ENCODE measurements around the gene EML2.

EML2 gene

DNA sequence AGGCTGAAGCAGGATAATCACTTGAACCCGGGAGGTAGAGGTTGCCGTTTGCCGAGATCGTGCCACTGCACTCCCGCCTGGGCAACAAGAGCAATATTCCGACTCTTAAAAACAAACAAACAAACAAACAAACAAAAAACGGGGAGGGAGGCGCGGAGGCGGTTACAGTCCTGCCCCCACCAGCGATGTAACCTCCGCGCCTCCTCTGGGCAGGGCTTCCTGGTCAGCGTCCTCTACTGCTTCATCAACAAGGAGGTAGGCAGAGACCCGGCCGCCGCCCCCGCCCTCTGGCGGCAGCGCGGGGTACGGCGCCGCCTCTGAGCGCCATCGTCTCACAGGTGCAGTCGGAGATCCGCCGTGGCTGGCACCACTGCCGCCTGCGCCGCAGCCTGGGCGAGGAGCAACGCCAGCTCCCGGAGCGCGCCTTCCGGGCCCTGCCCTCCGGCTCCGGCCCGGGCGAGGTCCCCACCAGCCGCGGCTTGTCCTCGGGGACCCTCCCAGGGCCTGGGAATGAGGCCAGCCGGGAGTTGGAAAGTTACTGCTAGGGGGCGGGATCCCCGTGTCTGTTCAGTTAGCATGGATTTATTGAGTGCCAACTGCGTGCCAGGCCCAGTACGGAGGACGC is 42.3 kb upstream of the EML2 start (continued):
- TF ChIP-seq, protein P1, sequence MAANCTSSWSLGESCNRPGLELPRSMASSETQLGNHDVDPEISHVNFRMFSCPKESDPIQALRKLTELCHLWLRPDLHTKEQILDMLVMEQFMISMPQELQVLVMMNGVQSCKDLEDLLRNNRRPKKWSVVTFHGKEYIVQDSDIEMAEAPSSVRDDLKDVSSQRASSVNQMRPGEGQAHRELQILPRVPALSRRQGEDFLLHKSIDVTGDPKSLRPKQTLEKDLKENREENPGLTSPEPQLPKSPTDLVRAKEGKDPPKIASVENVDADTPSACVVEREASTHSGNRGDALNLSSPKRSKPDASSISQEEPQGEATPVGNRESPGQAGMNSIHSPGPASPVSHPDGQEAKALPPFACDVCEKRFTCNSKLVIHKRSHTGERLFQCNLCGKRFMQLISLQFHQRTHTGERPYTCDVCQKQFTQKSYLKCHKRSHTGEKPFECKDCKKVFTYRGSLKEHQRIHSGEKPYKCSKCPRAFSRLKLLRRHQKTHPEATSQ (tag by site-specific recombination; IDR thresholded peaks at IDR 0.05), result no peak
- TF ChIP-seq ZNF596 (tag by site-specific recombination; IDR thresholded peaks at IDR 0.05) (no peak), ZNF48 (tag by site-specific recombination; IDR thresholded peaks at IDR 0.05) (no peak), ZNF202 (tag by site-specific recombination; IDR thresholded peaks at IDR 0.05; ENCODE audit: borderline replicate concordance) (no peak), ZNF501 (tag by site-specific recombination; IDR thresholded peaks at IDR 0.05) (0 out of 2 replicates have a peak, but pooled peaks have one; percentile 45), SP2 (tag by site-specific recombination; IDR thresholded peaks at IDR 0.05) (peak; percentile 47), GLIS1 (tag by site-specific recombination; IDR thresholded peaks at IDR 0.05) (peak; percentile 70)

DNA sequence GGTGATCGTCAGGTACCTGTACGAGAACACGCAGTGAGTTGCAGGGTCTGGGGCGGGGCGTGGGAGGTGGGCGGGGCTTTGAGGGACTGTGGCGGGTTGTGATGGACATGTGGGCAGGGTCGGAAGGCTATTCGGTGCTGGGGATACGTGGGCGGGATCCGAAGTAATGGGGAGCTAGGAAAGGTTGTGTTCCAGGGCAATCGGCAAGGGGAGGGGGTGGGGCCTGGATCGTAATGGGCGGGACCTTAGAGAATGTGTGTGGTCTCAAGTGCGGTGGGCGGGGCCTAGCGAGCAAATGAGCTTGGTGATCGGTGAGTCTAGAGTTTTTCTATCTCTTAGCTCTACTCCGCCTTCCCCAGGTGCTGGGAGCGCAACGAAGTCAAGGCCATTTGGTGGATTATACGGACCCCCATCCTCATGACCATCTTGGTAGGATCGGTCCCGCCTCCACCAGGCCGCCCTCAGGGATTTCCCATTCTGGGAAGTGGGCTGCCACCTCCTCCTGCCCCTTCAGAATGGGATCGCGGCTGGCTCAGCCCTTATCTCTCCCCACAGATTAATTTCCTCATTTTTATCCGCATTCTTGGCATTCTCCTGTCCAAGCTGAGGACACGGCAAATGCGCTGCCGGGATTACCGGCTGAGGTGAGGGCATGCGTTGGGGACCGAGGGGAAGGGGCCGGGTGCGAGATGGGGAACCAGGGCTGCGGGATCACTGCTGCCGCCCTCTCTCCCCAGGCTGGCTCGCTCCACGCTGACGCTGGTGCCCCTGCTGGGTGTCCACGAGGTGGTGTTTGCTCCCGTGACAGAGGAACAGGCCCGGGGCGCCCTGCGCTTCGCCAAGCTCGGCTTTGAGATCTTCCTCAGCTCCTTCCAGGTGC is 38.4 kb upstream of the EML2 start:
- CTCF ChIA-PET, result interaction anchor here (0.6 to 11.3 kb wide), 12 partner anchors 10 to 203 kb away, joined by 3 to 121 read pairs (median 4); partner anchors contain the start of genes GIPR, QPCTL, SIX5 and SNRPD2
- TF ChIP-seq ZNF404 (tag by site-specific recombination; IDR thresholded peaks at IDR 0.05), result no peak
- no peak for TF ChIP-seq ZNF202 (tag by site-specific recombination; IDR thresholded peaks at IDR 0.05; ENCODE audit: borderline replicate concordance)
- TF ChIP-seq BCL11A (tag by site-specific recombination; IDR thresholded peaks at IDR 0.05; ENCODE audit: low read depth), result no peak
- TF ChIP-seq ZNF24 (tag by site-specific recombination; IDR thresholded peaks at IDR 0.05), result no peak
- TF ChIP-seq, protein P2, sequence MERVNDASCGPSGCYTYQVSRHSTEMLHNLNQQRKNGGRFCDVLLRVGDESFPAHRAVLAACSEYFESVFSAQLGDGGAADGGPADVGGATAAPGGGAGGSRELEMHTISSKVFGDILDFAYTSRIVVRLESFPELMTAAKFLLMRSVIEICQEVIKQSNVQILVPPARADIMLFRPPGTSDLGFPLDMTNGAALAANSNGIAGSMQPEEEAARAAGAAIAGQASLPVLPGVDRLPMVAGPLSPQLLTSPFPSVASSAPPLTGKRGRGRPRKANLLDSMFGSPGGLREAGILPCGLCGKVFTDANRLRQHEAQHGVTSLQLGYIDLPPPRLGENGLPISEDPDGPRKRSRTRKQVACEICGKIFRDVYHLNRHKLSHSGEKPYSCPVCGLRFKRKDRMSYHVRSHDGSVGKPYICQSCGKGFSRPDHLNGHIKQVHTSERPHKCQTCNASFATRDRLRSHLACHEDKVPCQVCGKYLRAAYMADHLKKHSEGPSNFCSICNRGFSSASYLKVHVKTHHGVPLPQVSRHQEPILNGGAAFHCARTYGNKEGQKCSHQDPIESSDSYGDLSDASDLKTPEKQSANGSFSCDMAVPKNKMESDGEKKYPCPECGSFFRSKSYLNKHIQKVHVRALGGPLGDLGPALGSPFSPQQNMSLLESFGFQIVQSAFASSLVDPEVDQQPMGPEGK (tag by site-specific recombination; IDR thresholded peaks at IDR 0.05), result no peak
- no peak for TF ChIP-seq ZNF830 (tag by site-specific recombination; IDR thresholded peaks at IDR 0.05; ENCODE audit: low read depth)
- no peak for TF ChIP-seq YY1 (tag by site-specific recombination; IDR thresholded peaks at IDR 0.05)
- TF ChIP-seq, protein P3, sequence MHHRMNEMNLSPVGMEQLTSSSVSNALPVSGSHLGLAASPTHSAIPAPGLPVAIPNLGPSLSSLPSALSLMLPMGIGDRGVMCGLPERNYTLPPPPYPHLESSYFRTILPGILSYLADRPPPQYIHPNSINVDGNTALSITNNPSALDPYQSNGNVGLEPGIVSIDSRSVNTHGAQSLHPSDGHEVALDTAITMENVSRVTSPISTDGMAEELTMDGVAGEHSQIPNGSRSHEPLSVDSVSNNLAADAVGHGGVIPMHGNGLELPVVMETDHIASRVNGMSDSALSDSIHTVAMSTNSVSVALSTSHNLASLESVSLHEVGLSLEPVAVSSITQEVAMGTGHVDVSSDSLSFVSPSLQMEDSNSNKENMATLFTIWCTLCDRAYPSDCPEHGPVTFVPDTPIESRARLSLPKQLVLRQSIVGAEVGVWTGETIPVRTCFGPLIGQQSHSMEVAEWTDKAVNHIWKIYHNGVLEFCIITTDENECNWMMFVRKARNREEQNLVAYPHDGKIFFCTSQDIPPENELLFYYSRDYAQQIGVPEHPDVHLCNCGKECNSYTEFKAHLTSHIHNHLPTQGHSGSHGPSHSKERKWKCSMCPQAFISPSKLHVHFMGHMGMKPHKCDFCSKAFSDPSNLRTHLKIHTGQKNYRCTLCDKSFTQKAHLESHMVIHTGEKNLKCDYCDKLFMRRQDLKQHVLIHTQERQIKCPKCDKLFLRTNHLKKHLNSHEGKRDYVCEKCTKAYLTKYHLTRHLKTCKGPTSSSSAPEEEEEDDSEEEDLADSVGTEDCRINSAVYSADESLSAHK (tag by site-specific recombination; IDR thresholded peaks at IDR 0.05), result no peak
- TF ChIP-seq ZNF423 (tag by site-specific recombination; IDR thresholded peaks at IDR 0.05), result no peak
- no peak for TF ChIP-seq ZNF146 (tag by site-specific recombination; IDR thresholded peaks at IDR 0.05)
- TF ChIP-seq ZNF501 (tag by site-specific recombination; IDR thresholded peaks at IDR 0.05), result no peak
- no peak for TF ChIP-seq ZNF776 (tag by site-specific recombination; IDR thresholded peaks at IDR 0.05; ENCODE audit: borderline replicate concordance)
- no peak for TF ChIP-seq GLI2 (tag by site-specific recombination; IDR thresholded peaks at IDR 0.05; ENCODE audit: borderline replicate concordance, low read depth)
- no peak for TF ChIP-seq YY2 (tag by site-specific recombination; IDR thresholded peaks at IDR 0.05)
- no peak for TF ChIP-seq ZNF133 (tag by site-specific recombination; IDR thresholded peaks at IDR 0.05)
- TF ChIP-seq ZNF791 (tag by site-specific recombination; IDR thresholded peaks at IDR 0.05), result no peak
- no peak for TF ChIP-seq ZNF843 (tag by site-specific recombination; IDR thresholded peaks at IDR 0.05)
- no peak for TF ChIP-seq ZNF677 (tag by site-specific recombination; IDR thresholded peaks at IDR 0.05)
- TF ChIP-seq ZNF391 (tag by site-specific recombination; IDR thresholded peaks at IDR 0.05; ENCODE audit: borderline replicate concordance, low read depth), result no peak
- TF ChIP-seq ZNF660 (tag by site-specific recombination; IDR thresholded peaks at IDR 0.05), result no peak
- no peak for TF ChIP-seq ZNF560 (tag by site-specific recombination; IDR thresholded peaks at IDR 0.05; ENCODE audit: borderline replicate concordance)
- no peak for TF ChIP-seq ZNF596 (tag by site-specific recombination; IDR thresholded peaks at IDR 0.05)
- TF ChIP-seq ZNF211 (tag by site-specific recombination; IDR thresholded peaks at IDR 0.05; ENCODE audit: low read depth), result no peak
- TF ChIP-seq ZNF416 (tag by site-specific recombination; IDR thresholded peaks at IDR 0.05), result no peak
- TF ChIP-seq ZNF76 (tag by site-specific recombination; IDR thresholded peaks at IDR 0.05; ENCODE audit: borderline replicate concordance, low read depth), result no peak
- no peak for TF ChIP-seq ZNF664 (tag by site-specific recombination; IDR thresholded peaks at IDR 0.05)

More for the DNA sequence above, 38.4 kb upstream of the EML2 start:
- POLR2A ChIA-PET, result interaction anchor here (0.6 to 2.2 kb wide), 18 partner anchors 8 to 238 kb away, joined by 3 to 24 read pairs (median 3); partner anchors contain the start of genes FBXO46, QPCTL, SIX5 and SNRPD2
- H3K36me3 ChIP-seq (ENCODE audit: control insufficient read depth in 2 of 2, insufficient read depth in 1 of 2, low read length in 2 of 2), result no peaks in the 10 kb centered on the region; a peak in 1 of 3 replicates
- H3K4me3 ChIP-seq (ENCODE audit: low read depth, low read length), result peak overlapping the region; percentile 17
- peaks cover 11% of the 10 kb centered on the region for H3K4me1 ChIP-seq (ENCODE audit: control insufficient read depth, insufficient read depth, low read length)
- no peak overlapping the region for H3K27ac ChIP-seq (ENCODE audit: extremely low read depth, low read depth, low read length)
- H3K9me3 ChIP-seq (ENCODE audit: control insufficient read depth, insufficient read depth, low read depth, low read length), result no peaks in the 10 kb centered on the region
